OCI-LY7 (cell line): Measurements from ENCODE around the gene ZNF445.

Experiments
- EZH2phosphoT487 ChIP-seq: fragments of 200-600 bp; sonication (generic); IDR thresholded peaks from 2 replicates; pipeline ENCODE4 v1.6.1; 2018; ENCODE audit warnings: low read depth, borderline replicate concordance, mild to moderate bottlenecking, mixed run types, antibody characterized with exemption, low read length, moderate library complexity, mixed read lengths
- TF ChIP-seq, protein P1 (sequence below): fragments of 200-600 bp; sonication (generic); conservative IDR thresholded peaks from 2 replicates; pipeline ENCODE4 v1.5.1; 2014; ENCODE audit warnings: mild to moderate bottlenecking, antibody characterized with exemption, low read length, moderate library complexity, mixed read lengths

DNA sequence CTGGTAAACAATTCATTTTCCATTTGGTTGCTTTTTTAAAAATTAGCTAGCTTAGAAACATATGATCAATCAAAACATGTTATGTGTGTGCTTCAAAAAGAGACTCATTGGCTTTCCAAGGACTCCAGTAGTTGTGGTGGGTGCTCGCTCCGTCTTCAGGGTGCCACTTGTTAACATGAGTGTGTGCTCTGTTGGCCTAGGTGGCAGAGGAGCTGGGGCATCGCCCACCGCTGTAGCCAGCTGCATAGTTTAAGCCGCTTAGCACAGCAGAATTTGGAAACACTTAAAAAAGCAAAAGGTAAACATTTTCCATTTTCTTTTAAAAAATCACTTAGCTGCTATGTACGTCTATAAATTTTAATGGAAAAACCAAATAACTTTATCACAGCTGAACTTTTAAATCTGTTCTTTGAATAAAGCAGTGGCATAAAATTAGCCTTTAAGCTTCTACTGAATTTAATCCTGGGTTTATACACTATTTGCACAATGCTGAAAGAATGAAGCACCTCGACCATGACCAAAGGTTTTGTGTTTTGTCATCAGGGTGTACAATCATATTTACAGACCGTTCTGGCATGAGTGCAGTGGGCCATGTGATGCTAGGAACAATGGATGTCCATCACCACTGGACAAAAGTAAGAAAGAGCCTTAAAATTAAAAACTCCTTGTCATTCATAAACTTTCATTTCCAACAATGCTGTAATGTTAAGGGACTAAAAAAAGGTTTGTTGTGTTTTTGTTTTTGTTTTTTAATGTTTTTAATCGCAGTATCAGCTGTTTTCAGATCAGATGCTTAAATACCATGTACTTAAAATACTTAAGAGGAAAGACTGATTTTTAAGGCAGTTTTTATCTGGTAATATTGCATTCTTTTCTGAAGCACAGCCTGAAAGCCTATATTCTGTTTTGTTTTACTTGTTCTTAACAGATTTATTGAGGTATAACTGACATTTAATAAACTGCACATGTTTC is 81.0 kb downstream of the ZNF445 start:
- TF ChIP-seq EZH2phosphoT487, result no peak
- TF ChIP-seq, protein P1, sequence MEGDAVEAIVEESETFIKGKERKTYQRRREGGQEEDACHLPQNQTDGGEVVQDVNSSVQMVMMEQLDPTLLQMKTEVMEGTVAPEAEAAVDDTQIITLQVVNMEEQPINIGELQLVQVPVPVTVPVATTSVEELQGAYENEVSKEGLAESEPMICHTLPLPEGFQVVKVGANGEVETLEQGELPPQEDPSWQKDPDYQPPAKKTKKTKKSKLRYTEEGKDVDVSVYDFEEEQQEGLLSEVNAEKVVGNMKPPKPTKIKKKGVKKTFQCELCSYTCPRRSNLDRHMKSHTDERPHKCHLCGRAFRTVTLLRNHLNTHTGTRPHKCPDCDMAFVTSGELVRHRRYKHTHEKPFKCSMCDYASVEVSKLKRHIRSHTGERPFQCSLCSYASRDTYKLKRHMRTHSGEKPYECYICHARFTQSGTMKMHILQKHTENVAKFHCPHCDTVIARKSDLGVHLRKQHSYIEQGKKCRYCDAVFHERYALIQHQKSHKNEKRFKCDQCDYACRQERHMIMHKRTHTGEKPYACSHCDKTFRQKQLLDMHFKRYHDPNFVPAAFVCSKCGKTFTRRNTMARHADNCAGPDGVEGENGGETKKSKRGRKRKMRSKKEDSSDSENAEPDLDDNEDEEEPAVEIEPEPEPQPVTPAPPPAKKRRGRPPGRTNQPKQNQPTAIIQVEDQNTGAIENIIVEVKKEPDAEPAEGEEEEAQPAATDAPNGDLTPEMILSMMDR, result no peak
